OCI-LY7 (cell line): Measurements from ENCODE around the gene KDM6B. TPM values are rescaled to one million over a fixed set of nuclear protein-coding genes. Genes with fewer than 3 reads are reported as not detected.
"Not testable (repeated sequence)": the region's sequence is repeated elsewhere in the genome, so short reads cannot be mapped to it uniquely, and the experiment has no call there.

ENCODE experiments used
- BruUV-seq: library from RNA; stranded (reverse); fragments of 400-500 nt; replicated peaks from 2 replicates; lab custom pipeline; 2021; lab: Mats Ljungman, UMichigan
- CTCF ChIA-PET: fragments of 300-600 bp; sonication (Branson Sonifier 250); formaldehyde crosslinking; loops from one replicate; lab custom pipeline; 2022; ENCODE audit warnings: antibody characterized with exemption; ENCODE audit not compliant: unreplicated experiment; lab: Charles Lee
- POLR2A ChIA-PET: fragments of 300-600 bp; sonication (Branson Sonifier 250); formaldehyde crosslinking; loops from one replicate; lab custom pipeline; 2022; ENCODE audit warnings: antibody characterized with exemption; lab: Charles Lee
- DNase-seq: peaks from one replicate; pipeline ENCODE4 v3.0.0-alpha.2; 2015; ENCODE audit warnings: low spot score
- H2AFZ ChIP-seq: fragments of 200-600 bp; sonication (generic), shearing (Covaris generic); 2 replicates; pipeline ENCODE4 v1.6.1; 2014; ENCODE audit warnings: mild to moderate bottlenecking, antibody characterized with exemption, low read length, moderate library complexity
- H3K27ac ChIP-seq: fragments of 200-600 bp; sonication (generic); 2 replicates; pipeline ENCODE4 v1.5.1; 2014; ENCODE audit warnings: mixed run types, low read depth, mild to moderate bottlenecking, moderate library complexity, low read length, inconsistent platforms; ENCODE audit not compliant: poor library complexity, severe bottlenecking
- H3K36me3 ChIP-seq: fragments of 200-600 bp; sonication (generic); 2 replicates; pipeline ENCODE4 v1.6.1; 2014; ENCODE audit warnings: mild to moderate bottlenecking, antibody characterized with exemption, low read length, moderate library complexity, mixed read lengths; ENCODE audit not compliant: insufficient read depth
- H3K4me1 ChIP-seq: fragments of 200-600 bp; sonication (generic); 2 replicates; pipeline ENCODE4 v1.5.1; 2014; ENCODE audit warnings: mild to moderate bottlenecking, low read length; ENCODE audit not compliant: insufficient read depth, poor library complexity, severe bottlenecking
- H3K4me2 ChIP-seq: fragments of 200-600 bp; sonication (generic); 2 replicates; pipeline ENCODE4 v1.6.1; 2014; ENCODE audit warnings: mild to moderate bottlenecking, low read length
- H3K4me3 ChIP-seq: fragments of 200-600 bp; sonication (generic); 2 replicates; pipeline ENCODE4 v1.5.1; 2014; ENCODE audit warnings: mild to moderate bottlenecking, low read depth, low read length; ENCODE audit not compliant: poor library complexity, severe bottlenecking
- H3K79me2 ChIP-seq: fragments of 200-600 bp; sonication (generic); 2 replicates; pipeline ENCODE4 v1.6.1; 2016; ENCODE audit warnings: low read depth, mild to moderate bottlenecking, low read length, moderate library complexity, mixed read lengths; ENCODE audit not compliant: insufficient read depth
- H3K9me2 ChIP-seq: fragments of 200-600 bp; sonication (generic); 2 replicates; pipeline ENCODE4 v1.6.1; 2016; ENCODE audit warnings: mild to moderate bottlenecking, low read length, mixed read lengths; ENCODE audit not compliant: insufficient read depth
- H3K9me3 ChIP-seq: fragments of 200-600 bp; sonication (generic); 2 replicates; pipeline ENCODE4 v1.6.1; 2014; ENCODE audit warnings: mild to moderate bottlenecking, mixed run types, low read length, mixed read lengths
- H4K20me1 ChIP-seq: fragments of 200-600 bp; sonication (generic); 2 replicates; pipeline ENCODE4 v1.6.1; 2014; ENCODE audit warnings: mild to moderate bottlenecking, antibody characterized with exemption, low read length, moderate library complexity, mixed read lengths; ENCODE audit not compliant: insufficient read depth
- CTCF ChIP-seq: fragments of 200-600 bp; sonication (generic); conservative IDR thresholded peaks from 2 replicates; pipeline ENCODE4 v1.5.1; 2014; ENCODE audit warnings: mild to moderate bottlenecking, antibody characterized with exemption, low read length, moderate library complexity, mixed read lengths
- EZH2phosphoT487 ChIP-seq: fragments of 200-600 bp; sonication (generic); IDR thresholded peaks from 2 replicates; pipeline ENCODE4 v1.6.1; 2018; ENCODE audit warnings: low read depth, borderline replicate concordance, mild to moderate bottlenecking, mixed run types, antibody characterized with exemption, low read length, moderate library complexity, mixed read lengths
- intact Hi-C: fragments of 100-400 bp; cut with micrococcal nuclease; formaldehyde crosslinking; loops from one replicate; pipeline ENCODE4 v1.10.0; 2022; ENCODE audit not compliant: unreplicated experiment
- total RNA-seq, 2 experiments: library from RNA; depleted of rRNA in 1 of 2; stranded (reverse); fragments of >200 nt in 1 of 2; shearing (Covaris generic) in 1 of 2; gene quantifications; 2 replicates each; pipeline ENCODE4 v1.2.3, GENCODE V29; 2014 to 2022

Gene KDM6B
- total RNA-seq, 2 experiments from 2014 or later: 10.0 to 62.9 TPM

GRCh38 chr17:7809086-7809790 lies 24.8 kb upstream of the KDM6B start:
- intact Hi-C loops: no loop called here
- CTCF ChIA-PET: no interaction called here

GRCh38 chr17:7809791-7810343 lies 24.1 kb upstream of the KDM6B start:
- BruUV-seq, CTCF ChIA-PET, H3K9me2 ChIP-seq, H3K4me1 ChIP-seq, H3K4me2 ChIP-seq, H3K79me2 ChIP-seq, H3K4me3 ChIP-seq, H4K20me1 ChIP-seq, H3K27ac ChIP-seq, H2AFZ ChIP-seq, H3K36me3 ChIP-seq, DNase-seq, H3K9me3 ChIP-seq: not testable (repeated sequence)
- intact Hi-C loops: loop anchor here (10.0 kb wide), 1 partner anchor 65 kb away; no protein-coding TSS in a partner anchor
- POLR2A ChIA-PET: interaction anchor here (0.7 kb wide), 2 partner anchors 20 to 1887 kb away, joined by 3 to 5 read pairs; no protein-coding TSS in a partner anchor

More at GRCh38 chr17:7809086-7809790, 24.8 kb upstream of the KDM6B start:
- H3K27ac ChIP-seq: no peak overlapping the region
- DNase-seq: no peak
- no peaks in the 10 kb centered on the region for H4K20me1 ChIP-seq
- H3K4me2 ChIP-seq: no peak overlapping the region
- H2AFZ ChIP-seq: no peak overlapping the region
- H3K4me1 ChIP-seq: no peaks in the 10 kb centered on the region
- no peak overlapping the region for H3K4me3 ChIP-seq
- no peaks in the 10 kb centered on the region for H3K9me2 ChIP-seq
- no peak for TF ChIP-seq EZH2phosphoT487
- no peak for TF ChIP-seq CTCF
- no peaks in the 10 kb centered on the region for H3K36me3 ChIP-seq
- no peaks in the 10 kb centered on the region for H3K9me3 ChIP-seq
- BruUV-seq: no TSS peak
- POLR2A ChIA-PET: no interaction called here
- H3K79me2 ChIP-seq: no peaks in the 10 kb centered on the region

GRCh38 chr17:7811251-7811650 lies 22.8 kb upstream of the KDM6B start:
- no peak for DNase-seq
- Histone ChIP-seq H3K9me2 (no peaks in the 10 kb centered on the region), H3K27ac (no peak overlapping the region), H2AFZ (no peak overlapping the region), H3K36me3 (no peaks in the 10 kb centered on the region), H4K20me1 (no peaks in the 10 kb centered on the region), H3K79me2 (no peaks in the 10 kb centered on the region), H3K4me3 (no peak overlapping the region), H3K4me2 (no peak overlapping the region), H3K9me3 (no peaks in the 10 kb centered on the region), H3K4me1 (no peaks in the 10 kb centered on the region)
- TF ChIP-seq CTCF (no peak), EZH2phosphoT487 (no peak)
- CTCF ChIA-PET: no interaction called here
- POLR2A ChIA-PET: interaction anchor here (0.5 kb wide), 1 partner anchor 93 kb away, joined by 3 read pairs; no protein-coding TSS in a partner anchor
- intact Hi-C loops: loop anchor here (10.0 kb wide), 1 partner anchor 66 kb away; no protein-coding TSS in a partner anchor
- BruUV-seq: no TSS peak
